HCT116 (cell line): Measurements from ENCODE around the gene PTPN2. TPM values are rescaled to one million over a fixed set of nuclear protein-coding genes. Genes with fewer than 3 reads are reported as not detected.

Experiments
- ATAC-seq: fragments of 200-7000 bp; cut with Tn5 transposase; 2 replicates; pipeline ENCODE4 v1.9.1; 2020; ENCODE audit warnings: mild to moderate bottlenecking, moderate library complexity
- BruUV-seq: library from RNA; stranded (reverse); fragments of 400-500 nt; replicated peaks from 2 replicates; lab custom pipeline; 2021; lab: Mats Ljungman, UMichigan
- CTCF ChIA-PET: fragments of 300-600 bp; sonication (Branson Sonifier 250); formaldehyde crosslinking; loops from one replicate; lab custom pipeline; 2021; ENCODE audit warnings: antibody characterized with exemption; lab: Charles Lee
- POLR2A ChIA-PET: fragments of 300-600, 350-600 bp; sonication (Branson Sonifier 250); formaldehyde crosslinking; loops from one replicate; lab custom pipeline; 2021; ENCODE audit warnings: antibody characterized with exemption; lab: Charles Lee
- RAD21 ChIA-PET, 2 experiments: fragments of 300-600 bp; sonication (Branson Sonifier 250); formaldehyde crosslinking; loops; one replicate each; lab custom pipeline; 2023; ENCODE audit warnings: low total read pairs in 2 of 2; ENCODE audit not compliant: uncharacterized antibody in 2 of 2, unreplicated experiment in 2 of 2, low non-redundant PET in 1 of 2; lab: Charles Lee
- DNase-seq: peaks from one replicate; pipeline ENCODE4 v3.0.0-alpha.2; 2010; ENCODE audit warnings: low read depth, low spot score
- H2AFZ ChIP-seq: fragments of 200-600 bp; shearing (Covaris generic), sonication (generic); 2 replicates; pipeline ENCODE4 v1.6.1; 2017; ENCODE audit warnings: low read depth, mixed run types, mixed read lengths, antibody characterized with exemption, low read length; ENCODE audit not compliant: poor library complexity, severe bottlenecking
- H3K27ac ChIP-seq: 2 replicates; pipeline ENCODE4 v1.5.1; 2012; ENCODE audit warnings: low read depth, low read length
- H3K27me3 ChIP-seq: fragments of 200-600 bp; sonication (generic); 2 replicates; pipeline ENCODE4 v1.6.1; 2016; ENCODE audit warnings: mixed run types, low read length, mixed read lengths; ENCODE audit not compliant: insufficient read depth
- H3K36me3 ChIP-seq, 2 experiments: fragments of 200-500 bp in 1 of 2; fragments of 200-600 bp in 1 of 2; sonication (Bioruptor generic) in 1 of 2; sonication (generic) in 1 of 2; 2 replicates each; pipeline versions ENCODE4 v1.5.1 to v1.6.1; 2014 to 2016; ENCODE audit warnings: low read length in 2 of 2, inconsistent platforms in 1 of 2, mixed read lengths in 1 of 2, mixed run types in 1 of 2; ENCODE audit not compliant: insufficient read depth in 2 of 2, control insufficient read depth in 1 of 2
- H3K4me1 ChIP-seq, 2 experiments: fragments of 200-600 bp in 1 of 2; sonication (generic) in 1 of 2; 2 replicates each; pipeline versions ENCODE4 v1.5.1 to v1.6.1; 2012 to 2017; ENCODE audit warnings: low read length in 2 of 2, inconsistent platforms in 1 of 2, mild to moderate bottlenecking in 1 of 2, mixed read lengths in 1 of 2, mixed run types in 1 of 2, moderate library complexity in 1 of 2; ENCODE audit not compliant: insufficient read depth in 2 of 2, control insufficient read depth in 1 of 2
- H3K4me2 ChIP-seq: fragments of 200-600 bp; sonication (generic); 2 replicates; pipeline ENCODE4 v1.6.1; 2017; ENCODE audit warnings: mixed run types, low read length, mixed read lengths
- H3K4me3 ChIP-seq, 2 experiments: fragments of 200-600 bp in 1 of 2; sonication (generic) in 1 of 2; replicated peaks in 1 of 2; 2 replicates each; pipeline ENCODE4 v1.5.1; 2011 to 2016; ENCODE audit warnings: low read length in 2 of 2, control low read depth in 1 of 2, low read depth in 1 of 2, mild to moderate bottlenecking in 1 of 2, mixed read lengths in 1 of 2, mixed run types in 1 of 2
- H3K79me2 ChIP-seq: fragments of 200-600 bp; sonication (generic); 2 replicates; pipeline ENCODE4 v1.6.1; 2017; ENCODE audit warnings: mild to moderate bottlenecking, mixed run types, low read length, moderate library complexity, mixed read lengths; ENCODE audit not compliant: insufficient read depth
- H3K9ac ChIP-seq: fragments of 200-600 bp; sonication (generic); 2 replicates; pipeline ENCODE4 v1.6.1; 2016; ENCODE audit warnings: low read length, mixed read lengths
- H3K9me2 ChIP-seq: fragments of 200-600 bp; sonication (generic), shearing (Covaris generic); 2 replicates; pipeline ENCODE4 v1.6.1; 2017; ENCODE audit warnings: mixed run types, mild to moderate bottlenecking, moderate library complexity; ENCODE audit not compliant: insufficient read depth
- H3K9me3 ChIP-seq, 2 experiments: fragments of 200-500 bp in 1 of 2; fragments of 200-600 bp in 1 of 2; sonication (Bioruptor generic) in 1 of 2; sonication (generic) in 1 of 2; 2 replicates each; pipeline ENCODE4 v1.6.1; 2014 to 2017; ENCODE audit warnings: low read length in 2 of 2, mixed read lengths in 2 of 2, inconsistent platforms in 1 of 2, low read depth in 1 of 2, mild to moderate bottlenecking in 1 of 2, mixed run types in 1 of 2, moderate library complexity in 1 of 2; ENCODE audit not compliant: control insufficient read depth in 1 of 2, insufficient read depth in 1 of 2
- H4K20me1 ChIP-seq: fragments of 200-600 bp; sonication (generic), shearing (Covaris generic); 2 replicates; pipeline ENCODE4 v1.6.1; 2017; ENCODE audit warnings: mixed run types, mild to moderate bottlenecking, moderate library complexity; ENCODE audit not compliant: insufficient read depth
- ATF3 ChIP-seq: IDR thresholded peaks from 2 replicates; pipeline ENCODE4 v1.6.1; 2012
- CBX3 ChIP-seq: IDR thresholded peaks from 2 replicates; pipeline ENCODE4 v1.6.1; 2012; ENCODE audit warnings: low read depth
- CEBPB ChIP-seq: IDR thresholded peaks from 2 replicates; pipeline ENCODE4 v1.6.1; 2012; ENCODE audit warnings: low read depth
- ELF1 ChIP-seq: IDR thresholded peaks from 2 replicates; pipeline ENCODE4 v1.6.1; 2012; ENCODE audit warnings: low read depth, borderline replicate concordance
- FOSL1 ChIP-seq: IDR thresholded peaks from 2 replicates; pipeline ENCODE4 v1.6.1; 2012; ENCODE audit warnings: low read depth
- POLR2A ChIP-seq: IDR thresholded peaks from 2 replicates; pipeline ENCODE4 v1.7.0; 2011; ENCODE audit warnings: borderline replicate concordance; ENCODE audit not compliant: insufficient read depth, insufficient read length; ENCODE audit errors: extremely low read depth
- POLR2AphosphoS5 ChIP-seq: IDR thresholded peaks from 2 replicates; pipeline ENCODE4 v1.6.1; 2011; ENCODE audit warnings: mild to moderate bottlenecking, low read depth, low read length, moderate library complexity
- SRF ChIP-seq: IDR thresholded peaks from 2 replicates; pipeline ENCODE4 v1.6.1; 2012; ENCODE audit warnings: low read depth
- TCF7L2 ChIP-seq: IDR thresholded peaks from 2 replicates; pipeline ENCODE4 v1.7.0; 2011; ENCODE audit warnings: borderline replicate concordance, inconsistent platforms; ENCODE audit not compliant: insufficient read depth, insufficient read length; ENCODE audit errors: extremely low read depth
- ZBTB33 ChIP-seq: IDR thresholded peaks from 2 replicates; pipeline ENCODE4 v1.6.1; 2011; ENCODE audit warnings: mild to moderate bottlenecking, low read length, moderate library complexity; ENCODE audit not compliant: insufficient replicate concordance; ENCODE audit errors: extremely low read depth
- ZFX ChIP-seq: fragments of 450-650 bp; IDR thresholded peaks from 2 replicates; pipeline ENCODE4 v1.6.1; 2017
- ZNF274 ChIP-seq: fragments of 200-500 bp; sonication (Bioruptor generic); IDR thresholded peaks from 2 replicates; pipeline ENCODE4 v1.6.1; 2014; ENCODE audit warnings: mild to moderate bottlenecking, low read depth, low read length, inconsistent platforms
- intact Hi-C: fragments of 100-400 bp; cut with micrococcal nuclease; formaldehyde crosslinking; loops from 2 replicates; pipeline ENCODE4 v1.10.0; 2022
- total RNA-seq: library from RNA; stranded (reverse); gene quantifications from one replicate; pipeline ENCODE4 v1.2.1, GENCODE V29; 2021; ENCODE audit not compliant: unreplicated experiment

PTPN2 gene
- total RNA-seq, 1 experiment from 2014 or later, result 50.3 TPM

- POLR2A ChIA-PET, result no interaction called here
- Histone ChIP-seq H3K4me2 (no peak overlapping the region), H3K27me3 (no peaks in the 10 kb centered on the region), H3K9me3 (no peaks in the 10 kb centered on the region), H3K4me1 (no peaks in the 10 kb centered on the region), H3K4me3 (no peak overlapping the region), H3K36me3 (no peaks in the 10 kb centered on the region), H4K20me1 (no peaks in the 10 kb centered on the region), H3K27ac (no peak overlapping the region), H3K9ac (no peak overlapping the region), H3K9me2 (no peaks in the 10 kb centered on the region), H3K79me2 (no peaks in the 10 kb centered on the region), H2AFZ (no peak overlapping the region)
- RAD21 ChIA-PET, result no interaction called here
- no peak for ATAC-seq
- DNase-seq, result no peak
- BruUV-seq, result TSS peak; percentile 10
- TF ChIP-seq CBX3, result no peak
- TF ChIP-seq POLR2AphosphoS5, result no peak
- TF ChIP-seq ELF1, result no peak
- TF ChIP-seq ZBTB33, result no peak
- no peak for TF ChIP-seq ATF3
- TF ChIP-seq TCF7L2, result no peak
- TF ChIP-seq POLR2A, result no peak
- TF ChIP-seq ZNF274, result no peak
- TF ChIP-seq CEBPB, result no peak
- TF ChIP-seq FOSL1, result no peak
- no peak for TF ChIP-seq SRF
- TF ChIP-seq ZFX, result no peak
- CTCF ChIA-PET, result no interaction called here
- intact Hi-C loops, result no loop called here
These were observed 101.5 kb downstream of the PTPN2 start for GRCh38 chr18:12782521-12782920.
